ENCODE measurements around the gene PERM1. TPM values are rescaled to one million over a fixed set of nuclear protein-coding genes. Genes with fewer than 3 reads are reported as not detected.

PERM1 gene
- total RNA-seq, 4 donors from 2014 or later = 0.94 TPM; not detected in 3

DNA sequence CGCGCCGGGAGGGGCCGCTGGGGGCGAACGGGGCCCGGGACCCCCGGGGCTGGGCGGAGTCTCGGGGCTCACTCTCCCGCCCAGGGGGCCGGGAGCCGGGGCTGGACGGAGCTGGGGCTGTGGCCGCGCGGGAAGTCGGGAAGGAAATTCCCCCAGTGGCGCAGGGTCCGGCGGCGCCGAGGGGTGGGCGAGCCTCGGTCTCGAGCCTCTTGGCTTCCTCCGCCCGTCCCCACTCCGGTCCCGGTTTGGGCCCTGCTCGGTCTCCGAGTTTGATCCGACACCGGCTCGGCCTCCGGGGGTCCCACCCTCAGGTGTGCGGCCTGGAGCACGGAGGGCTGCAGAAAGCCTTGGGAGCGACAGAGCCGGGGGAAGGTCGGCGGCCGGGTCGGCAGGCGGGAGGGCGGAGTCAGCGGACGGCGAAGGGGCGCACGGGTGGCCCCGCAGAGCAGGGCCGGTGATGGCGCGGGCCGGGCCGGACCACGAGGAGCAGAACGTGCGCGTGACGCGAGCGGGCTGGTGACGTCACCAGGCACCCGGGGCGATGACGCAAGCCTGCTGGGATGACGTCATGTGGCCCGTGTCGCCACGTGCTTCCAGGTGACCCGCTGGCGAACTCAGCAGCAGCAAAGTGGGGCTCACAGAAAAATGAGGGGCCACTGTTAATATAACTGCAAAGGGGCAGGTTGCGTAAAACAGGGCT lies 18.6 kb upstream of the PERM1 start:
- TF ChIP-seq CTCF (IDR thresholded peaks at IDR 0.05; ENCODE audit: low read depth) = no peak

GRCh38 chr1:999725-1000356 lies 17.9 kb upstream of the PERM1 start, which contains the start of gene HES4:
Gene HES4, minus strand, starts transcription at chr1:1000097. Its CDS starts 124 bp downstream, at chr1:999973.
- no peak for TF ChIP-seq CTCF (IDR thresholded peaks at IDR 0.05; ENCODE audit: low read depth)

- no peak for TF ChIP-seq CTCF (IDR thresholded peaks at IDR 0.05; ENCODE audit: low read depth)
Observed at GRCh38 chr1:998995-999724, 17.3 kb upstream of the PERM1 start.

- TF ChIP-seq CTCF (IDR thresholded peaks at IDR 0.05; ENCODE audit: low read depth) = no peak
Observed at GRCh38 chr1:998745-998994, 16.8 kb upstream of the PERM1 start.

GRCh38 chr1:997993-998744 lies 16.3 kb upstream of the PERM1 start:
- no peak for TF ChIP-seq CTCF (IDR thresholded peaks at IDR 0.05; ENCODE audit: low read depth)

- no peak for TF ChIP-seq CTCF (IDR thresholded peaks at IDR 0.05; ENCODE audit: low read depth)
Observed at GRCh38 chr1:997713-997992, 15.8 kb upstream of the PERM1 start.
